ENCODE measurements around the gene ASXL2.
"Not testable (repeated sequence)": the region's sequence is repeated elsewhere in the genome, so short reads cannot be mapped to it uniquely, and the experiment has no call there.

The ASXL2 gene

DNA sequence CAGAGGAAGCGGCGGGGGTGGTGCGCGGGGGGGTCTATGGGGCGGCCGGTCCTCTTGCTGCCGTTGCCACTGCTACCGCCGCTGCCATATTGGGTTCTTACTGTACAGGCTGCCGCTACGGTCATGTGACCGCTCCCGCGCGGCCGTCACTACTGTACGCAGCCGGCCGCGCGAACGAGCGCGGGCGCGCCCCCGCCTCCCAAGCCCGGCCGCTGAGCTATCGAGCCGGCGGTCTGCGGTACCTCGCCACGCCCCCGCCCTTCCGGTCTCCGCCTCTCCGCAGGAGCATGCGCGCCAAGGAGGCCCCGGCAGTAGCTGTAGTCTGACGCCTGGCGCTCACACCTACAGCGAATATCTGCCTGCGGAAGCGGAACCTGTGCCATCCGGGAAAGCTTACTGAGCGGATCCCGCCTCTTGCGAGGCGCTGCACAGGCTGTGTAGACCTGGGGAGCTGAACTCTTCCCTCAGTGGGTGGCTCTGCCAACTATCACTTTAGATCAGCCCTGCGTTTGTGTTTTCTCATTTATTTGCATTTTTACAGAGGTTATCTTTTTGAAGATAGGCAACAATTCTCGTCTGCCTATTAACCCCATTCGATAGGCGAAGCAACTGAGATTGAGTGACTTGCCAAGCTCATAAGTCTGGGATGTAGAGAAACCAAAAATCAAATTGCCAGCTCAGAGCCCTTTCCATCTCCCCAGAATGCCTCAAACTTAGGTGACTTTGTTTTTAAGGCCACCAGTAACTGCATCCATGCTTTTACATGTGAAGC lies at the start of gene ASXL2:
Gene ASXL2, minus strand, starts transcription at position 127 of the 772 bp plus-strand sequence. CDS start 265 bp downstream, outside the sequence.
- DNase-seq (ENCODE audit: low read depth in 2 of 2) = peak; percentile 94 to 97

DNA sequence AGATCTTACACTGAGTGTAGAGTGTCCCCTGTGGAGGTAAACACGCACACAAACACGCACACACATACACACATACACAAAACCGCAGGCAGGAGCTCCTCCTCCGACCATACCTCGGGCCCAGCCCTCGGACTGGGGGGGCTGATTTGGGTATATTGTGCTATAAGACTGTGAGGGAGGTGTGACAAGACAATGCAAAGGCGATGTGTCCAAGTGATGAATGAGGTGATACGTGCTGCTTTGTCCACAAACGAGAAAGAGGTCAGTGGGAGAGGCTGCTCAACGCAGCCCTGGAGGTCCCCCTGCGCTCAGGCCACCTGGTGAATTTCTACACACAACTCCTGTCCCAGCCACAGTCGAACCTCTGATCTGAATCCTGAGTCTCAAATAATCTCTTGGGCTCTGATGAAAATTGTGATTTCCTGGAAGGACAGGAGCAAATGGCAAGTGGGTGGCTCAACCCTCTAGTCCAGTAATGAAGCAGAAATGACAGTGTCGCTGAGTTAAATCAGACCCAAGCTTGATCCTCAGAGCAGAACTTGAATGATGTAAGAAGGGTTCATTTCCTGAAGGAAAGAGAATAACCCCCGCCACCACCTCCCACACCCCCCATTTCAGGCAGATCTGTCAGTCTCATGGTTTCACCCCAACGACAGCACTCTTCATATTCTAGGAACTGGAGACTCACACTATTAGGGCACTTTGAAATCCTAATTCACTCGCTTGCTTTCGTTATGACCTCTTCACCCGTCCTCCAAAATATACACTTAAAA lies 48.9 kb upstream of the ASXL2 start:
- no peak for DNase-seq (ENCODE audit: low read depth in 2 of 2)

DNA sequence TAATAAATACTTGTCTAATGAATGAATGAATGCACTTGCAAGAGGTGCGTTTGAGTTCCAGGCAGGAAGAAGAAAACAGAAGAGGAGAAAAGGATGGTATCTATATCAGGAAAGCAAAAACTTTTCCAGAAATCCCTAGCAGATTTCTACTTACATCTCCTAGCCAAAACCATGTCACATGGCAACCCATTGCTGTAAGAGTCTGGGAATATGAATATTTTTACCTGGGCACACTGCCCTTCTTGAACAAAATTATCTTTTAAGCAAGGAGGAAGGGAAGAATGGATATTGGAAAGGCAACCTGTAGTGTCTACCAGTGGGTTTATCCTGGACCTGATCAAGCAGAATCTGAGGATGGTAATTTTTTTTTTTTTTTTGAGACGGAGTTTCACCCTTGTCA lies 44.2 kb upstream of the ASXL2 start:
- DNase-seq (ENCODE audit: low read depth in 2 of 2) = no peak

DNA sequence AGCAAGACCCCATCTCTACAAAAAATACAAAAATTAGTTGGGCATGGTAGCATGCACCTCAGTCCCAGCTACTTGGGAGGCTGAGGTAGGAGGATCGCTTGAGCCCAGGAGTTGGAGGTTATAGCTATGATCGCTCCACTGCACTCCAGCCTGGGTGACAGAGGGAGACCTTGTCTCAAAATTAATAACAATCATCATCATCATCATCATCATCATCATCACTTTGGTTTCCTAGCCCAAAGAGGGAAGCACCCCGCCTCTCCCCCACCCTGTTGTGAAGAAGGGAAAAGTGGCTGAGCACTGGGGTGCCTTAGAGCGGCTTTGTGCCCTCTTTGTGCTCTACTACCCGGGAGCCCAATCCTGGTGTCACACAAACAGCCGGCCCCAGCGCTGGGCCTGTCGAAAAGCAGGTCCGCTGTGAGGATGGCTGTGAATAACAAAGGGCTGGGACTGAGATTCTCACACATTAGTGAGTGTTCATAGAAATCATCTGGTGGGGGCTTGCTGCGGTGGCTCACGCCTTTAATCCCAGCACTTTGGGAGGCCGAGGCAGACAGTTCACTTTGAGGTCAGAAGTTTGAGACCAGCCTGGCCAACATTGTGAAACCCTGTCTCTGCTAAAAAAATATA lies 42.6 kb upstream of the ASXL2 start:
- DNase-seq (ENCODE audit: low read depth in 2 of 2) = no peak

GRCh38 chr2:25920336-25920735 lies 42.0 kb upstream of the ASXL2 start:
- no peak for DNase-seq (ENCODE audit: low read depth in 2 of 2)

- no peak for DNase-seq (ENCODE audit: low read depth in 2 of 2)
Observed at GRCh38 chr2:25917832-25918231, 39.5 kb upstream of the ASXL2 start.

DNA sequence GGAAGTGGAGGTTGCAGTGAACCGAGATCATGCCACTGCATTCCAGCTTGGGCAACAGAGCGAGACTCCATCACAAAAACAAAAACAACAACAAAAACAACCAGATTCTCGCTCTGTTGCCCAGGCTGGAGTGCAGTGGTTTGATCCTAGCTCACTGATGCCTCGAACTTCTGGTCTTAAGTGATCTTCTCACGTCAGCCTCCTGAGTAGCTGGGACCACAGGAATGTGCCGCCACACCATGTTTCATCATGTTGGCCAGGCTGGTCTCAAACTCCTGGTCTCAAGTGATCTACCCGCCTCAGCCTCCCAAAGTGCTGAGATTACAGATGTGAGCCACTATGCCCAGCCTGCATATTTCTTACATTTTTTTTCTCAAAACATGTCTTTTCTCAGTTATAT lies 39.1 kb upstream of the ASXL2 start:
- DNase-seq (ENCODE audit: low read depth in 2 of 2) = not testable (repeated sequence)

DNA sequence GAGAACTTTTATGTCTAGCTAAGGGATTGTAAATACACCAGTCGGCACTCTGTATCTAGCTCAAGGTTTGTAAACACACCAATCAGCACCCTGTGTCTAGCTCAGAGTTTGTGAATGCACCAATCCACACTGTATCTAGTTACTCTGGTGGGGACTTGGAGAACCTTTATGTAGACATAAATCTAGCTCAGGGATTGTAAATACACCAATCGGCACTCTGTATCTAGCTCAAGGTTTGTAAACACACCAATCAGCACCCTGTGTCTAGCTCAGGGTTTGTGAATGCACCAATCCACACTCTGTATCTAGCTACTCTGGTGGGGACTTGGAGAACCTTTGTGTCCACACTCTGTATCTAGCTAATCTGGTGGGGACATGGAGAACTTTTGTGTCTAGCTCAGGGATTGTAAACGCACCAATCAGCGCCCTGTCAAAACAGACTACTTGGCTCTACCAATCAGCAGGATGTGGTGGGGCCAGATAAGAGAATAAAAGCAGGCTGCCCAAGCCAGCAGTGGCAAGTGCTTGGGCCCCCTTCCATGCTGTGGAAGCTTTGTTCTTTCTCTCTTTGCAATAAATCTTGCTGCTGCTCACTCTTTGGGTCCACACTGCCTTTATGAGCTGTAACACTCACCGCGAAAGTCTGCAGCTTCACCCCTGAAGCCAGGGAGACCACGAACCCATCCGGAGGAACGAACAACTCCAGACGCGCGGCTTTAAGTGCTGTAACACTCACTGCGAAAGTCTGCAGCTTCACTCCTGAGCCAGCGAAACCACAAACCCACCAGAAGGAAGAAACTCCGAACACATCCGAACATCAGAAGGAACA lies 37.9 kb upstream of the ASXL2 start:
- peak in 1 of 2 donors; percentile 1 for DNase-seq (ENCODE audit: low read depth in 2 of 2)

DNA sequence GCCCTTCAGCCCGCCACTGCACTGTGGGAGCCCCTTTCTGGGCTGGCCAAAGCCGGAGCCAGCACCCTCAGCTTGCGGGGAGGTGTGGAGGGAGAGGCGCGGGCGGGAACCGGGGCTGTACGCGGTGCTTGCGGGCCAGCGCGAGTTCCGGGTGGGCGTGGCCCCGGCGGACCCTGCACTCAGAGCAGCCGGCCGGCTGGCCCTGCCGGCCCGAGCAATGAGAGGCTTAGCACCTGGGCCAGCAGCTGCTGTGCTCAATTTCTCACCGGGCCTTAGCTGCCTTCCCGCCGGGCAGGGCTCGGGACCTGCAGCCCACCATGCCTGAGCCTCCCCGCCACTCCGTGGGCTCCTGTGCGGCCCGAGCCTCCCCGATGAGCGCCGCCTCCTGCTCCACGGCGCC lies 37.1 kb upstream of the ASXL2 start:
- not testable (repeated sequence) for DNase-seq (ENCODE audit: low read depth in 2 of 2)

- not testable (repeated sequence) for DNase-seq (ENCODE audit: low read depth in 2 of 2)
Observed at GRCh38 chr2:25913696-25913973, 35.3 kb upstream of the ASXL2 start.

- no peak for DNase-seq (ENCODE audit: low read depth in 2 of 2)
Observed at GRCh38 chr2:25912851-25913695, 34.8 kb upstream of the ASXL2 start.

- DNase-seq (ENCODE audit: low read depth in 2 of 2) = not testable (repeated sequence)
Observed at GRCh38 chr2:25909574-25909973, 31.3 kb upstream of the ASXL2 start.

DNA sequence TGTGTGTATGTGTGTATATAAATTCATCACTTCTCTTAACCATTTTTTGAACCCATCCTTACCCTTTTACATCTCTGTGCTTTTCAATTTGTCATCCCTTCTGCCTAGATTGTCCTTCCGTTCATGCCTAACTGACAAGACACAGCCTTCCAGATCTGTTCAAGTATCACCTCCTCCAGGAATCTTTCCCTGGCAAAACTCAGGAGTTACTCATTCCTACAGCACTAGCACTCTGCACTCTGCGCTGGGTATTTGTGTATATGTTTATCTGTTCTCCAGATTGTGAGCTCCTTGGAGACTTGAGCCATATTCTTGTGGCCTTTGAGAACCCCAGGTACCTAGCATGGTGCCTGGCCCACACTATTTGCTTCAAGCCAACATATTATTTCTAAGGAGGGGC lies 26.8 kb upstream of the ASXL2 start:
- DNase-seq (ENCODE audit: low read depth in 2 of 2) = no peak

- DNase-seq (ENCODE audit: low read depth in 2 of 2) = no peak
Observed at GRCh38 chr2:25903216-25903776, 25.0 kb upstream of the ASXL2 start.

GRCh38 chr2:25899404-25899970 lies 21.2 kb upstream of the ASXL2 start:
- no peak for DNase-seq (ENCODE audit: low read depth in 2 of 2)

DNA sequence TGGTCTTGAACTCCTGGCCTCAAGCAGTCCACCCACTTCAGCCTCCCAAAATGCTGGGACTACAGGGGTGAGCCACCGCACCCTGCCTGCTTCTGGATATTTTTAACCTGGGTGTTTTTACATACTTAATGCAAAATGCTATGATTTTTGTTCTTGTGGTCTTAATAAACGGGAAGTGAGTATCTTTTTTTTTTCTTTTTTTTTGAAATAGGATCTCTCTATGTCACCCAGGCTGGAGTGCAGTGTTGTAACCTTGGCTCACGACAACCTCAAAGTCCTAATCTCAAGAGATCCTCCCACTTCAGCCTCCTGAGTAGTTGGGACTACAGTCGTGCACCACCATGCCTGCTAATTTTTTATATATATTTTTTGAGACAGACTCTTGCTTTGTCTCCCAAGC lies 19.2 kb upstream of the ASXL2 start:
- no peak for DNase-seq (ENCODE audit: low read depth in 2 of 2)

- DNase-seq (ENCODE audit: low read depth in 2 of 2) = not testable (repeated sequence)
Observed at GRCh38 chr2:25896308-25896707, 18.0 kb upstream of the ASXL2 start.

DNA sequence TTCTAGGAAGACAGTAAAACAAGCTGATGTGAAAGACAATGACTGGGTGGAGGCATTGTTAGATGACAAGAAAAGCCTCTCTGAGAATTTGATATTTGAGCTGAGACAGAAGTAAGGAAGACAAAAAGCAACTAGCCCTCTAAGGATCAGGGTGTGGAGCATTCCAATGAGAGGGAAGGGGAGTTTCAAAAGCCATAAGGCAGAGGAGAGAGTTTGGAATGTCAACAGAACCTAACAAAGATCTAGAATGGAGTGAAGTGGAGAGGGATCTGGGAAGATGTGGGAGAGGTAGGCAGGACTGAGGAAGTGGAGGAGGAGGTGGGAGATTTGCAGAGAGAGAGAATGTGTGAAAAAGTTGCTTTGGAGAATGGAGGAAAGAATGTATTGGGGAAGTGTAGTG lies 17.3 kb upstream of the ASXL2 start:
- DNase-seq (ENCODE audit: low read depth in 2 of 2) = no peak

DNA sequence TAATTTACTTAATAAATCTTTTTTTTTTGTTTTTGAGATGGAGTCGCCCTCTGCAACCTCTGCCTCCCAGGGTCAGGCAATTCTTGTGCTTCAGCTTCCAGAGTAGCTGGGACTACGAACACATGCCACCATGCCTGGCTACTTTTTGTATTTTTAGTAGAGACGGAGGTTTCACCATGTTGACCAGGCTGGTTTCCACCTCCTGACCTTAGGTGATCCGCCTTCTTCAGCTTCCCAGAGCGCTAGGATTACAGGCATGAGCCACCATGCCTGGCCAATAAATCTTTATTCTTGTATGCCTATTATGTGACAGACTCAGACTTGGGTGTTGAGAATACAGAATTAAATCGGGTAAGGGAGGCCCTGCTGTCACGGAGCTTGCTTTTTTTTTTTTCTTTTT lies 16.7 kb upstream of the ASXL2 start:
- DNase-seq (ENCODE audit: low read depth in 2 of 2) = no peak

DNA sequence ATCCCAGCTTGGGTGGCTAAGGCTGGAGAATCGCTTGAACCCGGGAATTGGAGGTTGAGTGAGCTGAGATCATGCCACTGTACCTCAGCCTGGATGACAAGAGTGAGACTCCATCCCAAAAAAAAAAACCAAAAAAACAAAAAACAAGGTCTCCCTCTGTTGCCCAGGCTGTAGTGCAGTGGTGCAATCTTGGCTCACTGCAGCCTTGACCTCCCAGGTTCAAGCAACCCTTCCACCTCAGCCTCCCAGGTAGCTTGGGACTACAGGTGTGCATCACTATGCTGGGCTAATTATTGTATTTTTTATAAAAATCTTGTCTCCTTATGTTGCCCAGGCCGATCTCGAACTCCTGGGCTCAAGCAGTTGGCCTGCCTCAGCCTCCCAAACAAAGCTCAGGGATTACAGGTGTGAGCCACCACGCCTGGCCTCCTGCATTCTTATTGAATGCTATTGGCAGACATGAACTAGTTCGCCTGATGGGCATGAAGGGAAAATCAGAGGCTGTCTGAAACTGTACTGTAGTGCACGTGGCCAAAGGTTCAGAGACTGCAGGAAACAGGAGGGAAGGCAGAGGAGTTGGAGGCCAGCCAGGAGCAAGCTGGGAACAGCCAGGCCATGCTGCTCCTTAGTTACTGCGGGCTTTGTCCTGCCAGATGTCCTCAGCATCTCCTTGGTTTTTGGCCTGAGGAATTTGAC lies 16.0 kb upstream of the ASXL2 start:
- DNase-seq (ENCODE audit: low read depth in 2 of 2) = no peak
